ENCODE data around the gene C7.

DNA sequence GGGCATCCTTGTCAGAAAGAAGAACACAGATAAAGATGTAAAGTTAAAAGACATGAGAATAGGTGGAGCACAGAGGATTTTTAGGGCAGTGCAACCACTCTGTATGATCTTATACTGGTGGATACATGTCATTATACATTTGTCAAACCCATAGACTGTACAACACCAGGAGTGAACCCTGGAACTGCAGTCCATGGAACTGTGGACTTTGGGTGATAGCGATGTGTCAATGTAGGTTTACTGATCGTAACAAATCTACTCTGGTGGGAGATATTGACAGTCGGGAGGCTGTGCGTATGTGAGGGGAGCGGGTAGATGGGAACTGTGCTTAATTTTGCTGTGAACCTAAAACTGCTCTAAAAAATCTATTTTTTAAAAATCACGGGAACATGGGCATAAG lies 101.3 kb downstream of the C7 start:
- TF ChIP-seq POLR2AphosphoS5 (IDR thresholded peaks at IDR 0.05) = no peak
- TF ChIP-seq, protein P1, sequence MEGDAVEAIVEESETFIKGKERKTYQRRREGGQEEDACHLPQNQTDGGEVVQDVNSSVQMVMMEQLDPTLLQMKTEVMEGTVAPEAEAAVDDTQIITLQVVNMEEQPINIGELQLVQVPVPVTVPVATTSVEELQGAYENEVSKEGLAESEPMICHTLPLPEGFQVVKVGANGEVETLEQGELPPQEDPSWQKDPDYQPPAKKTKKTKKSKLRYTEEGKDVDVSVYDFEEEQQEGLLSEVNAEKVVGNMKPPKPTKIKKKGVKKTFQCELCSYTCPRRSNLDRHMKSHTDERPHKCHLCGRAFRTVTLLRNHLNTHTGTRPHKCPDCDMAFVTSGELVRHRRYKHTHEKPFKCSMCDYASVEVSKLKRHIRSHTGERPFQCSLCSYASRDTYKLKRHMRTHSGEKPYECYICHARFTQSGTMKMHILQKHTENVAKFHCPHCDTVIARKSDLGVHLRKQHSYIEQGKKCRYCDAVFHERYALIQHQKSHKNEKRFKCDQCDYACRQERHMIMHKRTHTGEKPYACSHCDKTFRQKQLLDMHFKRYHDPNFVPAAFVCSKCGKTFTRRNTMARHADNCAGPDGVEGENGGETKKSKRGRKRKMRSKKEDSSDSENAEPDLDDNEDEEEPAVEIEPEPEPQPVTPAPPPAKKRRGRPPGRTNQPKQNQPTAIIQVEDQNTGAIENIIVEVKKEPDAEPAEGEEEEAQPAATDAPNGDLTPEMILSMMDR (IDR thresholded peaks at IDR 0.05) = no peak
